GM18873 (cell line): ENCODE data around the gene KCNK15.

Experiments
- ATAC-seq: cut with Tn5 transposase; IDR thresholded peaks from one replicate; pipeline ENCODE4 v1.9.1; 2021; ENCODE audit warnings: mild to moderate bottlenecking, moderate library complexity, moderate number of reproducible peaks; ENCODE audit not compliant: unreplicated experiment, low FRiP score

The KCNK15 gene

DNA sequence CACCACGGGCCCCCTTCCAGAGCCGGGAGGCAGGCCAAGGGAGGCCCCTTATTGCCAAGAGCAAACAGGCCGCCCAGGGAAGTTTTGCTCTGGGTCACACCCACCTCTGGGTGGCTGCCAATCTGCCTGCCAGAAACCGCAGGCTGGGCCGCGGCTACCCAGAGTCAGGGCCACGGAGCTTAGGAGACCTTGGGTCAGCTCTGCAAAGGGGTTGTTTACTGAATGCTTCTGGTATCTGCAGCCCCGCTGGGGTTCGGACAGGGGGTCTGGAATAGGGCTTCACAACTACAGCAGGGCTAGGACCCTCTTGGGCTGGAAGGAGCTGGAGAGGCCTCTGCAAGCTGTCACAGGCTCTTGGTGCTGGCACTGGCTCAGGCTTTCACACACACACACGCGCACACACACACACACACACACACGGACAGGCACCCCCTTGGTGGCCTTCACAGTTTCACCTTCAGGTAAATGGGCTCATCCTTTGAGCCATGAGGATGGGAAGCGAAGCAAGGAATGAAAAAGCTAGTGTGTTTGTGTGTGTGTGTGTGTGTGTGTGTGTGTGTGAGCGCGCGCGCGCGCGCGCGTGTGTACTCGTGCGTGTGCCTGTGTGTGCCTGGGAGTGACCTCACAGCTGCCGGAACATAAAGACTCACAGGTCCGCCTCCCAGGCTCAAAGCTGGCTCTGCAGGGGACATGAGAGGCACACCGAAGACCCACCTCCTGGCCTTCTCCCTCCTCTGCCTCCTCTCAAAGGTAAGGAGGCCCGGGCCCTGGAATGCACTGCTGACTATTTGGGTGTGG lies 30.8 kb upstream of the KCNK15 start, which contains the start of gene CCN5:
CCN5 (plus strand) TSS at position 669 of the 798 bp plus-strand sequence; CDS start at position 691, 22 bp downstream.
- no peak for ATAC-seq

DNA sequence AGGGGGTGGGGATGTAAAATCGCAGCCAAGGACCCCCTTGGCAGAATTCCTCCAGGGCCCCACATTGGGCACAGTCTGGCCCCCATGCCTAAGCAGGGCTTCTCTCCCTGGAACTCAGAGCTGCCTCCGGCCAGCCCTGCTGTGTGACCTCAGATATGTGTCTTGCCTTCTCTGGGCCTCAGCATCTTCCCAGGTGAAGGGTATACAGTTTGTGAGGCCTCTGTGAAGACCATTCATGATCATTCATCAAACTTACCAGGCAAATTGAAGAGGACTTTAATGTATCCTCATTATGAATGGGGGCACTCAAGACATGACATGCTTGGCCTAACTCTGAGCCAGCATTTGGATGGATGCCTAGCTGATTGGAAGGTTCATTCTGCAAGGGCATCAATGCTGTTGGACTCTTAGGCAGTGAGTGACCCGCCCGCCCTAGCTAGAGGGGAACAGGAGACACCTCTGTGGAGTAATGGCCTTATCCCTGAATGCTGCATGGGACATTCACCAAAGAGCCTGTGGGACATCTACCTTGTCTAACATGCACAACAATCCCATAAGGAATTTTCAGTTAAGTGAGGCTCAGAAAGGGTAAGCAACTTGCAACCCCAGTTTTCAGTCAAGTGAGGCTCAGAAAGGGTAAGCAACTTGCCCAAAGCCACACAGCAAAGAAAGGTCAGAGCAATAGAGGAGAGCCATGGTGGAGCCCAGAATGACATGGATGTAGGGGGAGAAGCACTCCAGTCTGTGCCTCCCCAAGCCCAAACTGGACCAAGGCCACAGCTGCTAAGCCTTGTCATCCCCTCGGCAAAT lies 30.0 kb upstream of the KCNK15 start:
- no peak for ATAC-seq

DNA sequence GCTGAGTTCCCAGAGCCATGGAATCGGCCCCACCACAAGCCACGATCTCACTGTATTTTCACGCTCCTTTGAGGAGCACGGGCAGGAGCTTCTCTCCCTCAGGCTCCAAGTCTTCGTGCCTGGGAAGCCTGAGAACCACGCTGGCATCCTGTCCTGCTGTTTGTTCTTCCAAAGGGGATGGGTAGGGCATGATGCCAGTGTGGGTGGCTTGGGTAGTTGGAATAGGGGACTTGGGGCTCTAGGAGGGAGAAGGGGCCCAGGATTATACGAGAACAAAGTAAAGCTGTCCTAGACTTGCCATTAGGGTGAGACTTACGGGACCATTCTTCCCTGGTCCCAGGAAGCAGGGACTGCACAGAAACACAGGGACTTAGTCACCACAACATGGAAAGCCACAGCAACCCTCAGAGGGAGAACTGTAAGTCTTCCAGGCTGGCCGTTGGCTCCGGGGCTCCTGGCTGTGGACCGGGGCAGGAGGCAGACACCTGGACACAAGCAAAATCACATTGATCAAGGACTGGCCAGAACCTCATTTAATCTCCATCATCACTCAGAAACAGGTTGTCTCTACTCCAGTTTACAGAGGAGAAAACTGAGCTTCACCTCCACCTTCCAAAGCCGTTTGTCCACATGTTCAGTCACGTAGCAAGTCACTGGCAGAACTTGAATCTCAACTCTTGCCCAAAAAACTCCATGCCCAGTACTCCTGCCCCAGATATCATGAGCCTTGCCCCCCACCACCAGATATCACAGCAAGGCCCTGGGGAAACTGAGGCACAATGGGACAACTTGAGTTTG lies 29.2 kb upstream of the KCNK15 start:
- ATAC-seq = no peak

DNA sequence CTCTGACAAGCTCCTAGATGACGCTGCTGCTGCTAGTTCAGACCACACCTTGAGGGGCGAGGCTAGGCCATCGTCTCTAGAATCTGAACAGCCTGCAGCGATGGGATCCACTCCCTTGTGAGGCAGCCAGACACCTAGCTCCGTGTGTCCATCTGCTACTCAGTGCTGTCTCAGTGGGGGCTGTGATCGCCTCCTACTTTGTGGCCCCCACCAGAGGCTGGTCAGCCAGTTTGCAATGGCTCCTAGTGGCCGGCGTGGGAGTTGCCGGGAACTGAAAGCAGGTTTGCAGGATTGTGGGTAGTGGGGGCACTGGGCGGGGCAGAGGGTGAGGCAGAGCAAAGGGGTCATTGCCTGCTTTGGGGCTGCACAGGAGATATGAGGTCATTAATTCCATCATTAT lies 27.7 kb upstream of the KCNK15 start:
- no peak for ATAC-seq

DNA sequence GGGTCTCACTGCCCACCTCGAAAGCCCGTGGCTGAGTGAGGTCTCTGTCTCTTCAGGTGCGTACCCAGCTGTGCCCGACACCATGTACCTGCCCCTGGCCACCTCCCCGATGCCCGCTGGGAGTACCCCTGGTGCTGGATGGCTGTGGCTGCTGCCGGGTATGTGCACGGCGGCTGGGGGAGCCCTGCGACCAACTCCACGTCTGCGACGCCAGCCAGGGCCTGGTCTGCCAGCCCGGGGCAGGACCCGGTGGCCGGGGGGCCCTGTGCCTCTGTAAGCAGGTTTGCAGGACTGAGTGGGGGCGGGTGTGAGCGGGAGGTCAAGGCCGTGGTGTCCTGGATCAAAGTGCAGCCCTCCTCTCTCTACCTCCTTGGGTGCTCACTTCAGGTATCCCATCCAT lies 25.8 kb upstream of the KCNK15 start:
- no peak for ATAC-seq

DNA sequence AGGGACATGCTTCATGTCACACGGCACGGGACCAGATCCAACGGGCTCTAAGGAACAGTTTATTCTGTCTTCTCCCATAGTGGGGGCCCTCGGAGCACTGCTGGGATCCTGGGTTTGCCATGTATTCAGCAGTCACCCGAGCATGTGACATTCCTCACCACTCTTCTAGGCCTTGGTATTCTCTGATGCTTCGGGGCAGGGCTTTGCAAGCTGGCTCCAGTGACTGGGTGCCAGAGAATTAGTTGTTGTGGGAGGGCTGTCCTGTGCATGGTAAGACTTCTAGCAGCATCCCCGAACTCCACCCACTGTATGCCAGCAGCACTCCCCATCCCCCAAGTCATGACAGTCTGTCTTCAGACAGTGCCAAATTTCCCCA lies 25.1 kb upstream of the KCNK15 start:
- no peak for ATAC-seq

DNA sequence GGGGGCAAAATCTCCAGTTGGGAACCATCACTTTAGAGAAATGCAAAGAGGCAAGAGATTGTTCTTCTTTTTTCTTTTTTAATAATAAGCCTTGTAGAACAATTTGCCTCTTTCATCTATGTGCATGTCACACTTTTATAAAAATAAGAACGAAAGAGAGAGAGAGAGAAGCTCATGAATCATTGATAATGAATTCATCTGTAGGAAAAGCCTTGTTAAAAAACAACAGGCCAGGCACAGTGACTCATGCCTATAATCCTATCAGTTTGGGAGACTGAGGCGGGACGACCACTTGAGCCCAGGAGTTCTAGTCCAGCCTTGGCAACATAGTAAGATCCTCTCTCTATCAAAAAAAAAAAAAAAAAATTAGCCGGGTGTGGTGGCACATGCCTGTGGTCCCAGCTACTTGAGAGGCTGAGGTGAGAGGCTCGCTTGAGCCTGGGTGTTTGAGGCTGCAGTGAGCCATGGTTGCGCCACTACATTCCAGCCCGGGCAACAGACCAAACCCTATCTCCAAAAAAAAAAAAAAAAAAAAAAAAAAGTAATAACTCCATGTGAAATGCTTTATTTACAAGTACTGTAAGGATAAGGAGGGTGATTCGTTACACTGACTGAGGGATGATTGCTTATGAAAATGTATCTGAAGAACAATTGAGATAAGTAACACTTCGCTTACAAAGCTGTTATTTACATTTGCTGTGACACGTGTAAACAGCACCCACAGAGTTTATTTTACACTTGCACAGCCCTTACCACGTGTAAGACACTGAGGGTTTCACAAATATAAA lies 24.5 kb upstream of the KCNK15 start:
- ATAC-seq = no peak

DNA sequence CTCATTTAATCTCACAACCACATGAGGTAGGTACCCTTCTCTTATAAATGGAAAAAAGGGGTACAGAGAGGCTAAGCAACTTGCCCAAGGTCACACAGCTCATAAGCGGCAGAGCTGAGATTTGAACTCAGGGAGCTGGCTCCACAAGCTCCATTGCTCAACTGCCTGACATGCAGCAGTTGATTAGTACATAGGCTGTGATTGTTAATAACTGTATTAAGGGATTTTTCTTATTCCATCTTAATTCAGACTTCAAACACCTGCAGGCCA lies 23.9 kb upstream of the KCNK15 start:
- ATAC-seq = no peak

DNA sequence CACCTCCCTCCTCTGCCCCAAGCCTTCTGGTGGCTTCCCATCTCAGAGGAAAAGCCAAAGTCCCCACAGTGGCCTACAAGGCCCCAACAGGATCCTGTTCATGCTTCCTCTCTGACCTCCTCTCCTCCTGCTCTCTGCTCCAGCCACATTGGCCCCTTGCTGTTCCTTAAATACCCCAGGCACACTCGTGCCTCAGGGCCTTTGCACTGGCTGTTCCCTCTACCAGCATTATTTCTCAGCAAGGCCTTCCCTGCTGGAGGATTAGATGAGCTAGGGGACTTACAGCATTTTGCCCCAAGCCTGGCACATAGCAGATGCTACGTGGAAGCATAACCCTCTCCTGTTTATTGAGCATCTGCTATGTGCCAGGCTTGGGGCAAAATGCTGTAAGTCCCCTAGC lies 22.7 kb upstream of the KCNK15 start:
- no peak for ATAC-seq

DNA sequence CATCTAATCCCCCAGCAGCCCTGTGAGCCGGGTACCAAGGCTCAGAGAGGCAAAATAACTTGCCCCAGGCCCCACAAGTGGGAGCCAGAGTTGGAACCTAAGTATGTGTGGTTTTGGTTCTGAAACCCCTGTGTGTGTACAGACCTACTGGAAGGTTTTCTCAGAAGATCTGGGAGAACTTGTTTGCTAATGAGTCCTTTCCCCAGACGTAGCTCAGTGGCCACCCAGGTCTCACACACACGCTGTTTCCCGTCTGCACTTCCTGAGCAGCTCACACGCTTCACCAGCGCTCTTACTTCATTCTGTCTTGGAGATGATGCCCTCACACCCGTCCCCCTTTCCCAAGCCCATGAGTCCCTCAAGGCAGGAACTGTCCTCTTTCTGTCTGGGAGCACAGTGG lies 22.3 kb upstream of the KCNK15 start:
- no peak for ATAC-seq

DNA sequence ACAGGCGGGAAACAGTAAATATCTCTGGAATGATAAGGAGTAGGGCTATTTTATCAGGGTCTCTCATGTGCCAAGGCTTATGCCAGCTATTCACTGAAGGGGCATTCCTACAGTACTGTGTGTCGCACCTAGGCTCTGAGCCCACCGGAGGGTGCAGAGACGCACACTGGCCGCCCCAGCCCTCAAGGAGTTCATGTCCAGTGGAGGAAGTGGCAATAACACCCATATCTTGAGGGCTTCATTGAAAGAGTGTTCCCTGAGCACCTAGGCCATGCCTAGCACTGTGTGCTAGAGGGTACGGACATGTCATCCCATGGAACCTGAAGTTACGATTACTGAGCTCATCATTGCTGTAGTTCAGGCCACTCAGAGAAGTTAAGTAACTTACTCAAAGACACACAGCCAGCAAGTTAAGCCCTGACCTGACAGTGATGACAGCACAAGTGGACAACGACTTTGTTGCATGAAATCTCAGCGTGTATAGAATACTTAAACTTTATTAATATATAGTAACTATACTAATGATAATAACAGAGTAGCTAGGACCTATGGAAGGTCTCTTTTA lies 21.8 kb upstream of the KCNK15 start:
- no peak for ATAC-seq

DNA sequence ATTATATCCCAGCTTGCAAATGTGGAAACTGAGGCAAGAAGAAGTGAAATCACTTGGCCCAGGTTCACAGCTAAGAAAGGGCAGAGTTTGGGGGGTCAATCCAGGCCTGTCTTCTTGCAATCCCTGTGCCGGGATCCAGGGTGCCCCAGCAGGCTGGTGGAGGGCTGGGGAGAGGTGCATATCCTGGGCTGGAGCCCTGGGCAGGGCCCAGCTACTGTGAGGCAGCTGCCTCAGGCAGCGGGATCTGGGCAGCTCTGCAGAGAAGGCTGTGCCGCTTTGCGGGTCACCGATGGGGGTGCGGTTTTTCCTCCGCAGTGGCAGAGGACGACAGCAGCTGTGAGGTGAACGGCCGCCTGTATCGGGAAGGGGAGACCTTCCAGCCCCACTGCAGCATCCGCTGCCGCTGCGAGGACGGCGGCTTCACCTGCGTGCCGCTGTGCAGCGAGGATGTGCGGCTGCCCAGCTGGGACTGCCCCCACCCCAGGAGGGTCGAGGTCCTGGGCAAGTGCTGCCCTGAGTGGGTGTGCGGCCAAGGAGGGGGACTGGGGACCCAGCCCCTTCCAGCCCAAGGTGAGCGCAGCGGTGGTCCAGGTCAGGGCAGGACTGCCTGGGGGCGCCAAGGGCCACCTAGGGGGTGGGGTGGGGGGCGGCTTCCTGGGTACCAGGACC lies 21.1 kb upstream of the KCNK15 start:
- no peak for ATAC-seq

DNA sequence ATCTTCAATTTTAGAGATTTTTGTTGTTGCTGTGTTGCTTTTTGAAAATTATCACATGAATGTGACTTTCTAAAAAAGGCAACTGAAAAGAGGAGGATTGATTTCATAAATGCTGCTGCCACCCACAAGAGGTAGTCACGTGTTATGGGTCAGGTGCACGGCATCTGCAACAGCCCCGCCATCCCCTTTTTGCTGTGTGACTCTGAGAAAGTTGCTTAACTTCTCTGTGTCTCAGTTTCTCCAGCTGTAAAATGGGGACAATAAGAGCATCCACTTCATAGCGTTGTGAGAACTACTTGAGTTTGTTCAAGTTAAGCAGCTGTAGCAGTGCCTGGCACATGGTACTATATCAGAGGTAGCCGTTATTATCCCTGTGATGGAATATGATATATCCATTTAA lies 19.8 kb upstream of the KCNK15 start:
- no peak for ATAC-seq

DNA sequence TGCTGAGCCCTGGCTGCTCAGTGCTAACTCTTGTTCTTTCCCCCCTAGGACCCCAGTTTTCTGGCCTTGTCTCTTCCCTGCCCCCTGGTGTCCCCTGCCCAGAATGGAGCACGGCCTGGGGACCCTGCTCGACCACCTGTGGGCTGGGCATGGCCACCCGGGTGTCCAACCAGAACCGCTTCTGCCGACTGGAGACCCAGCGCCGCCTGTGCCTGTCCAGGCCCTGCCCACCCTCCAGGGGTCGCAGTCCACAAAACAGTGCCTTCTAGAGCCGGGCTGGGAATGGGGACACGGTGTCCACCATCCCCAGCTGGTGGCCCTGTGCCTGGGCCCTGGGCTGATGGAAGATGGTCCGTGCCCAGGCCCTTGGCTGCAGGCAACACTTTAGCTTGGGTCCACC lies 18.6 kb upstream of the KCNK15 start:
- ATAC-seq = no peak

DNA sequence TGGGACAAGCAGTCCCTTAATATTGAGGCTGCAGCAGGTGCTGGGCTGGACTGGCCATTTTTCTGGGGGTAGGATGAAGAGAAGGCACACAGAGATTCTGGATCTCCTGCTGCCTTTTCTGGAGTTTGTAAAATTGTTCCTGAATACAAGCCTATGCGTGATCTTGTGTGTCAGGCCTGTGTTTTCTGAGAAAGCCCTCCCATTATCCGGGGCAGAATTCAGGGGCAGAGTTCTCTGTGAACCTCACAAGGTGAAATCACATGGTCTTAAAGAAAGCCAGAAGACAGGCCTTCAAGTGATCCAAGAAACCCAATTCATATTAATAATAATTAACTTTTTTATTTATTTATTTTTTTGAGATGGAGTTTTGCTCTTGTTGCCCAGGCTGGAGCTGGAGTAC lies 18.0 kb upstream of the KCNK15 start:
- ATAC-seq = no peak

DNA sequence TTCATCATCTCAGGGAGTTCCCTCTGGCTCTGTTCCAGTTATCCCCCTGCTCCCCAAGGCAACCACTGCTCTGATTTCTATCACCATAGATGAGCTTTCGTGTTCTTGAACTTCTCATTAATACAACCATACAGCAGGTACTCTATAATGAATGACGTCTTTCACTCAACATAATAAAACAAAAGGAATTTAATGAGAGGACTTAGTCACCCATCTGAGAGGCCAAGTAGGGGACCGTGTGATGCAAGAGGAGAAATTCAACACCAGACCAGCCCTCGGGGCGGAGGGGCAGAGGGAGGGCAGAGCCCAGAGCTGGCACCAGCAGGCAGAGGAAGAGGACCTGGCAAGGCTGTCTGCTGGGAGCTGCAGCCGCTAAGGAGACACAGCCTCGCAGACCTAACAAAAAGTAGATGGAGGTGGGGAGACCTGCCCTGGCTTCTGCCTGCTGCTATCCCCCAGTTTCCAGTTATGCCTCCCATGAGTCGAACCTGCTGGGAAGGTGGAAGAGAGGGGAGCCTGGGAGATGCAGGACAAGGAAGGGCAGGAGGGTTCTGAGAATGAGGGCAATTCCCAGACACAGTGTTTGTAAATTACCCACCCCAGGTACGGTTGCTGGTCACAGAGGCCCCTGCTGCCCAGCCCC lies 16.7 kb upstream of the KCNK15 start:
- ATAC-seq = no peak

DNA sequence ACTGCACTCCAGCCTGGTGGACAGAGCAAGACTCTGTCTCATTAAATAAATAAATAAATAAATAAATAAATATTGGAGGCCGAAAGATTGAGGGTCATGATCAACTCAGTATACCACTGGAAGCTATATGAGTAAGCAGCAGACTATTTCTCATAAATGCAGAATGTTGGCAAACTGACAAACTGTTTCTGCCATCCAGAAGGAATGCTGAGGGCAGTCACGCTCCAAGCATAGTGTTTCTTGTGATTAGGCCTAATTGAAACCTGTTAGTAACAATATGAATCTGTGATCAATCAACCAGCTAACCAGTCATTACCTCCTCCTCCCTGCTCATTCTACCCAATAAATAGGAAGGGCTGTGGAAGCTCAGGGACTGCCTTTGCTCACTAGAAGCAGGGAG lies 15.2 kb upstream of the KCNK15 start:
- no peak for ATAC-seq

DNA sequence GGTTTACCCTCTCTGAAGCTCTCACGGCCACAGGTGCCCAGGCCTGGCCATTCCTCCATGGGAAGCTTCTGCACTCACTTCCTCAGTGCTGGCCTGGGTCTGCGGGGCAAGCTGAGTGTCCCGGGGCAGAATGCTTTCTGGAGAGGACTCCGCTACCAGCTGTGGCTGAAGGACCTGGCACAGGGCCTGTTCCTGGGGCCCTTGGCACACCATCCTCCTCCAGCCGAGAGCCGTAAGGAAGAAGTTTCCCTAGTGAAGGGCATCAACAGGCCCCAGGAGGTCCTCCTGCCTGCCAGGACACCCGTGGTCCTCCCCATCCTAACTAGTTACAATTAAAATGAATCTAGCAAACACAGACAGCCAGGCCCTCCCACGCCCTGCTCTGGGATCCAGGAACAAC lies 14.0 kb upstream of the KCNK15 start:
- no peak for ATAC-seq

DNA sequence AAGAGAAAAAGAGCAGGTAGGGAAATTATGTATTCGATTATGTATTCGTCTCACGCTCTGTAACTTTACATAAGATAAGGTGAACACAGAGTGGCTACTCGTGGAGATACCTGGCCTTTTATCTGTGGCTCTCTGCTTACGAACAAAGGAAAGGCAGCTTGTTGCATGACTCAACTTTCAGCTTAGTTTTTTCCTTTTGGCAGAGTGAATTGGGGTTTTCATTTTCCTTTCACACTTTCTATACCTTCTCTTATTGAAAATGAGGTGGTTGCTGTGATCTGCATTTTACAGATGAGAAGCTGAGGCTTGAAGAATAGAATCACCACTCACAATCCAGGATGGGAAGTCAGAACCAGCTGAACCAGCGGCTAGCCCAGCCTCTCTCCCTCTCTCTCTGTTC lies 13.3 kb upstream of the KCNK15 start:
- ATAC-seq = no peak
